IMR-90 (cell line): ENCODE results near the gene SECTM1. TPM values are rescaled to one million over a fixed set of nuclear protein-coding genes. Genes with fewer than 3 reads are reported as not detected.

Experiments used
- ATAC-seq: fragments of 200-7000 bp; cut with Tn5 transposase; 2 replicates; pipeline ENCODE4 v1.9.1; 2020; ENCODE audit warnings: low read depth, mild to moderate bottlenecking, moderate library complexity
- BruUV-seq: library from RNA; stranded (reverse); fragments of 400-500 nt; replicated peaks from 2 replicates; lab custom pipeline; 2021; lab: Mats Ljungman, UMichigan
- CTCF ChIA-PET: fragments of 300-600 bp; formaldehyde crosslinking; extraction: SDS; loops from one replicate; lab custom pipeline; 2021; ENCODE audit warnings: antibody characterized with exemption; lab: Yijun Ruan, JAX
- POLR2A ChIA-PET: fragments of 300-600 bp; sonication (Branson Sonifier 250); formaldehyde crosslinking; loops from one replicate; lab custom pipeline; 2022; ENCODE audit warnings: antibody characterized with exemption; ENCODE audit not compliant: unreplicated experiment; lab: Charles Lee
- DNase-seq: peaks from one replicate; pipeline ENCODE4 v3.0.0; 2013
- H2AFZ ChIP-seq: replicated peaks from 2 replicates; pipeline ENCODE3; 2013; ENCODE audit warnings: low read length, mild to moderate bottlenecking; ENCODE audit not compliant: poor library complexity
- H2AK5ac ChIP-seq: 2 replicates; pipeline ENCODE4 v1.6.1; 2013; ENCODE audit warnings: low read depth, low read length, inconsistent platforms
- H2AK9ac ChIP-seq: replicated peaks from 2 replicates; pipeline ENCODE3; 2013; ENCODE audit warnings: mild to moderate bottlenecking, low read depth, low read length, moderate library complexity; ENCODE audit not compliant: poor library complexity
- H2BK120ac ChIP-seq: 2 replicates; pipeline ENCODE4 v1.6.1; 2013; ENCODE audit warnings: low read depth, low read length, inconsistent platforms
- H2BK15ac ChIP-seq: 3 replicates; pipeline ENCODE4 v1.6.1; 2013; ENCODE audit warnings: low read depth, low read length, inconsistent platforms
- H2BK20ac ChIP-seq: 2 replicates; pipeline ENCODE4 v1.6.1; 2013; ENCODE audit warnings: low read depth, mild to moderate bottlenecking, inconsistent platforms, low read length, moderate library complexity
- H2BK5ac ChIP-seq: 2 replicates; pipeline ENCODE4 v1.6.1; 2013; ENCODE audit warnings: mild to moderate bottlenecking, low read depth, low read length, inconsistent platforms; ENCODE audit not compliant: poor library complexity, severe bottlenecking
- H3K14ac ChIP-seq: replicated peaks from 2 replicates; pipeline ENCODE4 v1.6.1; 2013; ENCODE audit warnings: low read depth, low read length, inconsistent platforms
- H3K18ac ChIP-seq: 2 replicates; pipeline ENCODE4 v1.6.1; 2013; ENCODE audit warnings: low read depth, low read length, control low read depth
- H3K23ac ChIP-seq: 2 replicates; pipeline ENCODE4 v1.6.1; 2013; ENCODE audit warnings: low read depth, low read length, inconsistent platforms
- H3K27ac ChIP-seq: 2 replicates; pipeline ENCODE4 v1.5.1; 2013; ENCODE audit warnings: mild to moderate bottlenecking, control low read depth, low read length; ENCODE audit not compliant: insufficient read depth
- H3K27me3 ChIP-seq: 2 replicates; pipeline ENCODE4 v1.6.1; 2013; ENCODE audit warnings: low read length; ENCODE audit not compliant: control insufficient read depth, insufficient read depth
- H3K36me3 ChIP-seq: 2 replicates; pipeline ENCODE4 v1.6.1; 2013; ENCODE audit warnings: low read length, mixed read lengths; ENCODE audit not compliant: control insufficient read depth, insufficient read depth
- H3K4ac ChIP-seq: 2 replicates; pipeline ENCODE4 v1.6.1; 2013; ENCODE audit warnings: low read depth, low read length, inconsistent platforms
- H3K4me1 ChIP-seq: 2 replicates; pipeline ENCODE4 v1.6.1; 2013; ENCODE audit warnings: low read length, mixed read lengths; ENCODE audit not compliant: control insufficient read depth, insufficient read depth
- H3K4me2 ChIP-seq: 2 replicates; pipeline ENCODE4 v1.6.1; 2013; ENCODE audit warnings: low read depth, mild to moderate bottlenecking, control low read depth, low read length, moderate library complexity
- H3K4me3 ChIP-seq: 2 replicates; pipeline ENCODE4 v1.5.1; 2013; ENCODE audit warnings: low read depth, mild to moderate bottlenecking, control low read depth, low read length, moderate library complexity; ENCODE audit not compliant: insufficient read depth
- H3K56ac ChIP-seq: 2 replicates; pipeline ENCODE4 v1.6.1; 2013; ENCODE audit warnings: low read length, inconsistent platforms; ENCODE audit not compliant: insufficient read depth; ENCODE audit errors: extremely low read depth
- H3K79me1 ChIP-seq, 2 experiments: 2 replicates each; pipeline ENCODE4 v1.6.1; 2013; ENCODE audit warnings: low read length in 2 of 2, inconsistent platforms in 1 of 2, low read depth in 1 of 2
- H3K9ac ChIP-seq: 2 replicates; pipeline ENCODE4 v1.6.1; 2013; ENCODE audit warnings: low read depth, low read length, control low read depth
- H3K9me1 ChIP-seq: 2 replicates; pipeline ENCODE4 v1.6.1; 2013; ENCODE audit warnings: low read length, inconsistent platforms; ENCODE audit not compliant: insufficient read depth
- H3K9me3 ChIP-seq: 2 replicates; pipeline ENCODE4 v1.6.1; 2013; ENCODE audit warnings: low read length; ENCODE audit not compliant: control insufficient read depth, insufficient read depth
- H4K20me1 ChIP-seq: 2 replicates; pipeline ENCODE4 v1.6.1; 2013; ENCODE audit warnings: low read length, inconsistent platforms; ENCODE audit not compliant: insufficient read depth
- H4K5ac ChIP-seq: 2 replicates; pipeline ENCODE4 v1.6.1; 2013; ENCODE audit warnings: mild to moderate bottlenecking, low read depth, low read length, control low read depth
- H4K8ac ChIP-seq, 2 experiments: 2 replicates each; pipeline ENCODE4 v1.6.1; 2013; ENCODE audit warnings: low read depth in 2 of 2, low read length in 2 of 2, control low read depth in 1 of 2, inconsistent platforms in 1 of 2
- H4K91ac ChIP-seq: 2 replicates; pipeline ENCODE4 v1.6.1; 2013; ENCODE audit warnings: low read depth, low read length, inconsistent platforms; ENCODE audit not compliant: insufficient read depth
- BHLHE40 ChIP-seq: fragments of 150-350 bp; IDR thresholded peaks from 2 replicates; pipeline ENCODE4 v1.6.1; 2016; ENCODE audit warnings: mild to moderate bottlenecking, low read depth, low read length
- CEBPB ChIP-seq: IDR thresholded peaks from 2 replicates; pipeline ENCODE4 v1.6.1; 2012; ENCODE audit warnings: low read depth, low read length, improper control_type of control experiment
- CTCF ChIP-seq: conservative IDR thresholded peaks from 2 replicates; pipeline ENCODE4 v1.5.1; 2012; ENCODE audit warnings: mild to moderate bottlenecking, low read depth, low read length, improper control_type of control experiment
- ELK1 ChIP-seq: fragments of 150-350 bp; IDR thresholded peaks from 2 replicates; pipeline ENCODE4 v1.6.1; 2016; ENCODE audit warnings: low read depth, mild to moderate bottlenecking, low read length, moderate library complexity, borderline replicate concordance
- FOS ChIP-seq: fragments of 150-350 bp; IDR thresholded peaks from 2 replicates; pipeline ENCODE4 v1.6.1; 2016; ENCODE audit warnings: low read depth, low read length
- MAFK ChIP-seq: IDR thresholded peaks from 2 replicates; pipeline ENCODE4 v1.6.1; 2012; ENCODE audit warnings: low read depth, low read length, improper control_type of control experiment
- MAZ ChIP-seq: IDR thresholded peaks from 2 replicates; pipeline ENCODE4 v1.6.1; 2012; ENCODE audit warnings: low read depth, mild to moderate bottlenecking, low read length, improper control_type of control experiment, moderate library complexity, borderline replicate concordance
- MXI1 ChIP-seq: IDR thresholded peaks from 2 replicates; pipeline ENCODE4 v1.6.1; 2012; ENCODE audit warnings: low read depth, mild to moderate bottlenecking, low read length, moderate library complexity, borderline replicate concordance
- NFE2L2 ChIP-seq: fragments of 150-350 bp; IDR thresholded peaks from 2 replicates; pipeline ENCODE4 v1.6.1; 2016; ENCODE audit warnings: low read depth, mild to moderate bottlenecking, low read length
- POLR2A ChIP-seq: IDR thresholded peaks from 2 replicates; pipeline ENCODE4 v1.6.1; 2012; ENCODE audit warnings: mild to moderate bottlenecking, low read depth, low read length
- RAD21 ChIP-seq: IDR thresholded peaks from 2 replicates; pipeline ENCODE4 v1.6.1; 2012; ENCODE audit warnings: low read length, improper control_type of control experiment
- RCOR1 ChIP-seq: IDR thresholded peaks from 2 replicates; pipeline ENCODE4 v1.6.1; 2012; ENCODE audit warnings: mild to moderate bottlenecking, low read length, improper control_type of control experiment; ENCODE audit not compliant: insufficient replicate concordance
- RFX5 ChIP-seq: IDR thresholded peaks from 2 replicates; pipeline ENCODE4 v1.8.0; 2012; ENCODE audit warnings: low read depth, mild to moderate bottlenecking, low read length, moderate library complexity
- SMC3 ChIP-seq: fragments of 150-350 bp; IDR thresholded peaks from 2 replicates; pipeline ENCODE4 v1.6.1; 2016; ENCODE audit warnings: low read depth, mild to moderate bottlenecking, antibody characterized with exemption, low read length, moderate library complexity
- WGBS, 2 experiments: methylation state at CpG; one replicate each; pipeline versions ENCODE4 v1.1.5 to v1.1.7; 2013; ENCODE audit warnings: missing lambda C conversion rate in 2 of 2; ENCODE audit not compliant: insufficient read length in 1 of 2; ENCODE audit errors: extremely low coverage in 2 of 2; 5-methylcytosine and 5-hydroxymethylcytosine counted together
- dilution Hi-C: fragments of 300-500 bp; cut with HindIII; formaldehyde crosslinking; loops from one replicate; pipeline ENCODE4 v1.14.3; 2018; ENCODE audit warnings: low sequenced_read_pairs; ENCODE audit not compliant: unreplicated experiment
- in situ Hi-C: fragments of 300-500 bp; cut with MboI; formaldehyde crosslinking; loops from 3 replicates; pipeline ENCODE4 v1.14.3; 2019; ENCODE audit warnings: low sequenced_read_pairs, inconsistent platforms, mixed read lengths
- intact Hi-C: fragments of 100-400 bp; cut with micrococcal nuclease; formaldehyde crosslinking; loops from 2 replicates; pipeline ENCODE4 v1.10.0; 2022
- polyA plus RNA-seq, 3 experiments: library from polyadenylated mRNA; depleted of rRNA; stranded (reverse); fragments of >200 nt; gene quantifications; 2 replicates each; pipeline ENCODE4 v1.2.3, GENCODE V29; 2012; ENCODE audit warnings: low replicate concordance in 1 of 3
- total RNA-seq: library from RNA; depleted of rRNA; stranded (reverse); fragments of >200 nt; gene quantifications from 2 replicates; pipeline ENCODE4 v1.2.3, GENCODE V29; 2012
- TF ChIP-seq, protein P1 (sequence below): fragments of 150-350 bp; IDR thresholded peaks from 2 replicates; pipeline ENCODE4 v1.6.1; 2017; ENCODE audit warnings: mild to moderate bottlenecking, antibody characterized with exemption, low read length, low read depth

The SECTM1 gene
- total and polyA plus RNA-seq, 2 of the 4 experiments (the other 2 are of a cell fraction) = 2.3 to 4.4 TPM

DNA sequence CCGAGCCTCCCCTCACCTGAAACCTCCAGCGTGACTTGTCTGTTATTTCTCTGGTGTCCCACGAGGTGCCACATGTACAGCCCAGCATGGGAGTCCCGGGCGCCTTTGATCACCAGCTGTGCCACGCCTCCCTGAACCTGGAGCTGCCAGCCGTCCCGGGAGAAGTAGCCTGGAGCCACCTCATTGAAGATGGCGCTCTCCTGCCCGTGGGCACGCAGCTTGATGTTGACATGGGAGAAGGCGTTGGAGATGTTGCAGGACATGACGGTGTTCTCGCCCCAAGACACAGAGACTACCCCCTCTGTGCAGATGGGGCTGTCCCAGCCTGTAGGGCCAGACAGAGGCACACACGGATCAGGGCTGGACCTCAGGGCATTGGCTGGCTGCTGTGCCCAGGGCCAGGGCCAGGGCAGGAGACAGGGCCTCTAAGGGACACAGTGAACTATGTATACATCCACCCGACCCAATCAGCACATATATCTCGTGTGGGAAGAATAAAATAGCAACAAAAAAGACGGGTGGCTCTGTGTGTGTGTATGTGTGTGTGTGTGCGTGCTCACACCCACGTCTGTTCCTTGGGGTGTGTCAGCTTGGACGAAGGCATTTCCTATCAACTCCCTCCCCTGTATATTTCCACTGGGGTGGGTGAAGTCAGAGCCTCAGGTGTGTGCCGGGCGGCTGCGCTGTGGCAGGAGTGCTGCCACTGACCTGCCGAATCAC, 8.8 kb downstream of the SECTM1 start:
- in situ Hi-C loops (no loop called here), intact Hi-C loops (loop anchor here (5.0 to 10.0 kb wide), 3 partner anchors 57 to 290 kb away; partner anchors contain the start of genes DCXR and RAC3), dilution Hi-C loops (no loop called here)
- no peaks in the 10 kb centered on the region for H3K9me3 ChIP-seq
- H2AK5ac ChIP-seq = no peak overlapping the region
- H3K27me3 ChIP-seq = peaks cover 8% of the 10 kb centered on the region
- ATAC-seq (no peak), DNase-seq (no peak)
- H3K4me2 ChIP-seq = no peak overlapping the region
- H3K79me1 ChIP-seq = no peaks in the 10 kb centered on the region
- H2BK15ac ChIP-seq = no peak overlapping the region
- no peak overlapping the region for H3K14ac ChIP-seq
- H2BK120ac ChIP-seq = no peak overlapping the region
- H3K36me3 ChIP-seq = no peaks in the 10 kb centered on the region
- no peak overlapping the region for H4K8ac ChIP-seq
- H4K20me1 ChIP-seq = no peaks in the 10 kb centered on the region; the same call in 1 of the 2 replicates
- H2BK20ac ChIP-seq = no peak overlapping the region
- ChIA-PET POLR2A (interaction anchor here (0.6 kb wide), 1 partner anchor 639 kb away, joined by 4 read pairs; no protein-coding TSS in a partner anchor), CTCF (no interaction called here)
- no peak overlapping the region for H4K5ac ChIP-seq
- WGBS, 2 experiments = 56% methylated on average over 7 of the region's 25 CpGs; no CpG with 5 or more reads in 1 of the 2 experiments
- no TSS peak for BruUV-seq
- no peak overlapping the region for H2AK9ac ChIP-seq
- H3K9me1 ChIP-seq = no peaks in the 10 kb centered on the region
- no peak overlapping the region for H2AFZ ChIP-seq
- no peaks in the 10 kb centered on the region; the same call in 1 of the 2 replicates for H3K4me1 ChIP-seq
- H3K9ac ChIP-seq = no peak overlapping the region
- no peak overlapping the region for H3K56ac ChIP-seq
- H3K23ac ChIP-seq = no peak overlapping the region
- H3K27ac ChIP-seq = no peak overlapping the region
- no peak overlapping the region for H3K18ac ChIP-seq
- H4K91ac ChIP-seq = no peak overlapping the region
- H3K4me3 ChIP-seq = no peak overlapping the region
- no peak overlapping the region for H3K4ac ChIP-seq
- H2BK5ac ChIP-seq = no peak overlapping the region
- TF ChIP-seq FOS (no peak), RAD21 (no peak), ELK1 (no peak), SMC3 (no peak), MAZ (no peak), CTCF (no peak), RCOR1 (no peak), MXI1 (no peak), POLR2A (no peak), MAFK (no peak), CEBPB (no peak), BHLHE40 (no peak), NFE2L2 (no peak), RFX5 (no peak)
- TF ChIP-seq, protein P1, sequence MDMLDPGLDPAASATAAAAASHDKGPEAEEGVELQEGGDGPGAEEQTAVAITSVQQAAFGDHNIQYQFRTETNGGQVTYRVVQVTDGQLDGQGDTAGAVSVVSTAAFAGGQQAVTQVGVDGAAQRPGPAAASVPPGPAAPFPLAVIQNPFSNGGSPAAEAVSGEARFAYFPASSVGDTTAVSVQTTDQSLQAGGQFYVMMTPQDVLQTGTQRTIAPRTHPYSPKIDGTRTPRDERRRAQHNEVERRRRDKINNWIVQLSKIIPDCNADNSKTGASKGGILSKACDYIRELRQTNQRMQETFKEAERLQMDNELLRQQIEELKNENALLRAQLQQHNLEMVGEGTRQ = no peak
